Retina (tissue), 1 donor: ENCODE data around the gene PPM1L.

Experiments used
- DNase-seq: peaks from one replicate; pipeline ENCODE4 v3.0.0-alpha.2; 2016

PPM1L gene

DNA sequence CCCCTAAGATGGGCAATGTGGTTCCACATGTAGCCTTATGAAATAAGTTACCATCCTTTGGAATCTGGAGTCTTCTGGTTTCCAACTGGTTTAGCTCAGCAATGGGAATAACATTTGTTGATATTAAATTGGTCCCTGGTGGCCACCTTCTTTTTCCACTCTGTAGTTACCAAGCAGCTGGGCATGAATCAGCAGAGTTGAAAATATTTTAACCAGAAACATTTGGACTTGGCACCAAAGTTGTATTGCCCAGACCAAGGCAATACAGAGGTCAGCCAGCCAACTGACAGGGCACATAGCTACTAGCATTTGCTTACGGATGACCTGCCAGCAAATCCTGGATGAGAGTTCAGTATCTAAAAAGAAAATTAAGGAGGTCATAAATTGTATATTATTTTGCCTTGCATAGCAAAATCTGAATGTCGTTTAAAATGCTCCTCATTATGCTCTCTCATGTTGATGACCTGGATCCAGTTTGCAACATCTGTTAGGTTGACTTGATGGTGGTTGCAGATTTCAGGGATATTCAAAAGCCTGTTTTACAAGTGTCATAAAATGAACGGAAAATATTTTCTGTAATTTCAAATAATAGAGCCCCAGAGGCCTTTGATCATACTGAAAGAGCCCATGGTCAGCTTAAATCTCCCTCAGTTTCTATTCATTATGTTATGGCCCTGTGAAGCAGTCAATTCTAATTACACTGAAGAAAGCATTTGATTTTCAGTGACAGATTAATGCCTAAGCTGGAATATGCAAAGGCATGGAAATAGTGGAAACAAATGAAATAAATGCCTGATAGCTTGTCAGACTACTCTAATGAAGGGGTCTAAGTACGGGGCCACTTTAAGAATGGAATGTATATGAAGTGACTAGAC lies 54.6 kb downstream of the PPM1L start:
- DNase-seq = peak; percentile 58

- peak; percentile 38 for DNase-seq
These were observed 55.2 kb downstream of the PPM1L start for GRCh38 chr3:160811237-160811548.

GRCh38 chr3:160812304-160812703 lies 56.3 kb downstream of the PPM1L start:
- peak; percentile 30 for DNase-seq

GRCh38 chr3:160815280-160815679 lies 59.2 kb downstream of the PPM1L start:
- no peak for DNase-seq

DNA sequence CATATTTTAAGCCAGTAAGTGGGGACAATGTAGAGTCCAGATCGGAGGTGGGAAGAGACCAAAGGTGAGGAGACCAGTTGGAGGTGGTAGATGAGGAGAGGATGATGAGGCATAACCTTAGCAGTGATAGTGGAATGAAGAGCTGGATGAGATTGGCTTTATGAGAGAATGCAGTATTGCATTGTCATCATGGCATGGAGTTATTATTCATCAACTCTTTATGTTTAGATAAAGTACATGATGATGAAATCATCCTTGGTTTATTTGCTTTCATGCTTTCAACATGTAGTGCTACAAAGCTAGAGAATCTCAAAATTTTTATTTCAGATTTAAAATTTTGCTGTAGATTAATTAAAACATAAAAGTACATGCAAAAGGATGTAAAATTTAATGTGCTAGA lies 64.0 kb downstream of the PPM1L start:
- no peak for DNase-seq

DNA sequence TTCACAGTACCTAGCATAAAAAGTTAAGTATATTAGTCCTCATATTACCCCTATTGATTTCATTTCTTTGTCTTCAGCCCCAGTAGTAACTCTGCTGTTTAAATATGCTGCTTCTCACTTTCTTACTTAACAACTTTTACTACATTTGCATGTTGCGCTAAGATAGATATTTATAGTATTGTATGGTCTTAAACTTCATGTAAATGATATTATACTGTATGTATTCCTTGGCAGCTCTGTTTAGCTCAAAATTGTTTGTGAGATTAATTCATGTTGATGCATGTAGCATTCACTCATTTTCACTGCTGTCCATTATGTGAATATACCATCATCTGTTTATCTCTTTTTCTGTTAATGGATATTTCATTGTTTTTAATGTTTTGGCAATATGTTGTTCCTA lies 64.4 kb downstream of the PPM1L start:
- DNase-seq = no peak

- DNase-seq = no peak
These were observed 66.9 kb downstream of the PPM1L start for GRCh38 chr3:160822936-160823335.

- DNase-seq = no peak
These were observed 69.3 kb downstream of the PPM1L start for GRCh38 chr3:160825311-160825800.

GRCh38 chr3:160826408-160826807 lies 70.4 kb downstream of the PPM1L start:
- no peak for DNase-seq

GRCh38 chr3:160826991-160827390 lies 71.0 kb downstream of the PPM1L start:
- DNase-seq = no peak

GRCh38 chr3:160827516-160827915 lies 71.5 kb downstream of the PPM1L start:
- no peak for DNase-seq

GRCh38 chr3:160828880-160829279 lies 72.8 kb downstream of the PPM1L start:
- DNase-seq = no peak

DNA sequence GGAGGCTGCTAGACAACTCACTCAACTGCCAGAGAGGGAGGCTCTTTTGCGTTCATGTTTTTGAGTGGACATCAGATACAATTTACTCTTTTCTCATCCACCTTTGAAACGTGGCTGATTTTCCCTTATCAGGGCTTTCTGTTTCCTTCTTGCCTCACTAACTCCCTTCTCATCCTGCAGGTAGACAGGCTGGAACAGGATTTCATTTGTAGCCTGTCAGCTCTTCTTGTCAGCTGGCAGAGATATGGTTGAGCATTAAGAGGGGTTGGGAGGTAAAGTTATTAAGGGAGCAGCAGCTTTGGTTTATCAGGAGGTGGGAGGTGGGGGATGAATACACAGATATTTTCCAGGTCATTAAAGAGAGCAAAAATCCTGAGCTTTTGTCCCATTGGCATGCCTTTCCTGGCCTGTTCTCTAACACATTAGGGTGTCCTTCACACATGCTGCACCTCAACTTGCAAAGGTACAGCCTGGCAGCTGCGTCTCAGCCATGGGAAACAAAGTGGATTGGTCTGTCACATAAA lies 73.5 kb downstream of the PPM1L start:
- no peak for DNase-seq

DNA sequence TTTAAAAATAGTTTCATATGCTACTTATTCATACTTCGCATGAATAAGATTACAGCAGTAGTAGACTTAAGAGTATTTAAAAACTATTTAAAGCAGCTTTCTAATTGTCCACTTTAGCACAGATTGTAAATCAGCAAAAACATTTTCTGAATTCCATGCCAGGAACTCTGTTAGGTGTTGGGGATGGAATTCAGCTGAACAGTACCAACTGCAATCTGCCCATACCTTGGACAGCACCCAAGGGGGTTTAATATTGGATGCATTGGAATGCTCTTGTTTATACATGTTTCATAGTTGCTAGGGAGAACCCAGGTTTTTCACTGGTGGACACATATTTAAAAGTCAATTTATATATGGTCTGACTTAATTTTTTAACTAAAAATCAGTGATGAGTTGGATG lies 74.8 kb downstream of the PPM1L start:
- no peak for DNase-seq

DNA sequence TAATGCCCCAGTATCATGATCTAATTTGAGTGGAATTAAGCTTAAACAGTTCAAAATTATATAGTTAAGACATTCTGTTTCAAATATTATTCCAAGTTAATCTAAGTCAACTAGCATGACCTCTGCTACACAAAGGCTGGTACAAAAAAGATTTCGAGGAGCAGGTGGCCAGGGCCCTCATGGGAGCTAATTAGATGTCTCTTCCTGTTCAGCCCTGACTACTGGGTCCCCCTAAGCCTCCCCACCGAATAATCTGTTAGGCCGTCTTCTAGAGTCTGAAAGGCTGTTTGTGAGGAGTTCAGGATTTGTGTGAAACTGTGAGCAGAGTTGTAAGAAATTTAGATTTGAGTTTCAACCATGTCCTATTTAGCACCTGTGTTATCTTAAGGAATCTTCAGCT lies 75.4 kb downstream of the PPM1L start:
- no peak for DNase-seq

GRCh38 chr3:160837394-160837980 lies 81.5 kb downstream of the PPM1L start:
- DNase-seq = no peak

- no peak for DNase-seq
These were observed 84.6 kb downstream of the PPM1L start for GRCh38 chr3:160840590-160840989.

DNA sequence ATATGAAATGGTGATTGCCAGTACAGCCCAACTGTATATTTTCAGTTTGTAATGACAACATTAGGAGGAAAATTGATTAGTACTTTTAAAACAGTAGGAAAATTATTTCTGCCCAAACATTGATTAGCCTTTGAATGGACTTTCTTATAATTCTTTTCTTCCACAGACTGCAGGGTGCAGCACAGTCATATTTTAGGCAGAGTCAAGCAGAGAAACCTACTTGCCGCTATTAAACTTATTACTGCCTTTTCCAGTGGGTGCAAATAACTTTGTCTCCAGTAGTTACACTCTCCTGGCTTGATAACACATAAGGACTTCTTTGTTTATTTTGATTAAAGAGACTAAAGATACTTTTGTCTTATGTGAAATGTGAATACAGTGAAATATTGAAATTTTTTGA lies 85.4 kb downstream of the PPM1L start:
- DNase-seq = no peak

DNA sequence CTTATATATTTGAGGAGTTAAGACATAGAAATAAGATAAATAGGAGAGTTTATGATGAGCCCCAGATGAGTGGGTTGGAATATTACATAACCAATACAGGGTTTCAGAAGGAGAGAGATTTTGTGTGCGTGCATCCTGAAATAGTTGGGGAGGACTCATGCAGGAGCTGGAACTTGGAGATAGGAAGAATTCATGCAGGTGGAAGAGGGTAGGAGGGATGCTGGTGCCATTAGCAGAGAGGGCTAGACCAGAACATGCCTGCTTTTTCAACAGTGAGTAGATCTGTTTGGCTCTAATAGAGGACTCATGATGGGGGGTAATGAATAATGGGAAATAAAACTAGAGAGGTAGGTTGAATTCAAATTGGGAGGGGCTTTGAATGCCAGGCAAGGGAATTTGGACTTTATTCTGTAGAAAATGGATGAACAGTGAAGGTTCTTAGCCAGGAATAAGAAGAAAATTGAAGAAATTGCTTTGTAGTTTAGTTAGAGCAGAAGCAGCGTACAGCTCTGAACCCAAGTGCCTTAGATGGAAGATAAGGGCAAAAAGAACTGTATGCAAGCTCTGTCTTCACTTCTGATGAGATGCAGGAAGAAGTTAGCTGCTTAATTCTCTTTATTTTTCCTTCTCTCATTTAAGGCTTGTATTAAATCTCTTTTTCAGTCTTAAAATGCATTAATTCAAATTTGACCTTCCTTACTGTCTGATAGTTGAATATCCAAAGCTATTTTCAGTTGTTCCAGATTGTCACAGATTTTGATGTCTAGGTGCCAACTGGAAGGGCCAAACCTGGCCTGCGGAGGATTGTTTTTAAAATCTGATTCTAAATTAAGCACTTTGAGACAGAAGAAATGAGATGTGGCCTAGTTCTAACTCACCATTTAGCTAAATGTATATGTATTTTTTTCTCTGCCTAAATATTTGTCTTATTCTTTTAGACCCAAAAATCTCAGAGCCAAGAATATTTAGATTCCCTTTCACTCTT lies 86.3 kb downstream of the PPM1L start:
- no peak for DNase-seq

DNA sequence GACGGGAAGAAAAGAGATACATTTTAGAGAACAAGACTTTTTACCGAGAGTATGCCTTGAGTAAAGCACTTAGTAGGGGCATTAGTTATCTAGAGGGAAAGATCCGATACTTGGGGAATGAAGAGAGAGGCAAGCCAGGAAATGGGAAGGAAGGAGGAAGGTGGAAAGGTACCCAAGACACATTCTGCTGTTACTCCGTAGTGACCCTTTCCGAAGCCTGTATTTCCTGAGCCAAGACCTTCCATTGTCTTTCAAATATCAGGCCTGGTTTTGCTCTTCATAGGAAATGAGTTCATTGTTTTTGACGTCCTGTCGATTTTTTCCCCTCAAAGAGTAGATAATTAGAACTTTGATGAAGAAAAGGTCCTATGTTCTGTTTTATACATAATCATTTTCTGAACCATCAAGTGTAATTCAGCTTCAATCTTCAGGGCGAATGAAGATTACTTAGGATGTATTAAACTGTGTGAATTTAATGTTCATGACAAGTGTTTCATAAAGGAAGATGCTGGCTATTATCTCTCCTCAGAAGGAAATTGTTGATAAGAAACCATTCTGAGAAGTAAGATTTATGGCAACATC lies 95.7 kb downstream of the PPM1L start:
- no peak for DNase-seq

DNA sequence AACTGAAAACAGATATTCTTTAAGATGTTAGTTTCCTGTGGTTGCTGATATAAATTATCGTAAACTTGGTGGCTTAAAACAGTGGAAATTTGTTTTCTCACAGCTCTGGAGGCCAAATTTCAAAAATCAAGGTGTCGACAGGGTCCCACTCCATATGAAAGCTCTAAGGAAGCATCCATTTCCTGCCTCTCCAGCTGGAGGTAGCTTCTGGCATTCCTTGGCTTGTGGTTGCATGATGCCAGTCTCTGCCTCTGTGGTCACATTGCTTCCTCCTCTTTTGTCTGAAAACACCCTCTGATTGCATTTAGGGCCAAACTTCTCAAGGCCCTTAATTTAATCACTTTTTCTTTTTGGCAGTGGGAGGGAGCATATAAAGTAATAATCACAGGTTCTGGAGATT lies 96.8 kb downstream of the PPM1L start:
- no peak for DNase-seq

- no peak for DNase-seq
These were observed 100.4 kb downstream of the PPM1L start for GRCh38 chr3:160856450-160856849.
